Gastroesophageal sphincter (tissue), 4 donors: ENCODE results near the gene EPB41L4A. TPM values are rescaled to one million over a fixed set of nuclear protein-coding genes. Genes with fewer than 3 reads are reported as not detected.

Experiments used
- ATAC-seq: fragments of 150-250 bp; one replicate; pipeline ENCODE4 v1.9.1; 2016; ENCODE audit warnings: mild to moderate bottlenecking, moderate library complexity
- H3K27ac ChIP-seq, 4 donors: fragments of 200-600 bp; sonication (generic) in 3 of 4; 1 replicate in 3 of 4; 2 replicates in 1 of 4; pipeline ENCODE4 v1.5.1; 2016 to 2019
- H3K27me3 ChIP-seq: fragments of 200-600 bp; sonication (generic); one replicate; pipeline ENCODE4 v1.5.1; 2019
- H3K36me3 ChIP-seq, 2 donors: fragments of 200-600 bp; sonication (generic); one replicate each; pipeline ENCODE4 v1.5.1; 2019; ENCODE audit warnings: control low read depth in 1 of 2
- H3K4me1 ChIP-seq, 3 donors: fragments of 200-600 bp; sonication (generic); 1 replicate in 2 of 3; 2 replicates in 1 of 3; pipeline ENCODE4 v1.5.1; 2016 to 2019; ENCODE audit warnings: control low read depth in 2 of 3
- H3K4me3 ChIP-seq, 2 donors: fragments of 200-600 bp; sonication (generic); one replicate each; pipeline ENCODE4 v1.5.1; 2019; ENCODE audit warnings: mild to moderate bottlenecking in 1 of 2, moderate library complexity in 1 of 2
- H3K9me3 ChIP-seq, 3 donors: fragments of 200-600 bp; sonication (generic); one replicate each; pipeline ENCODE4 v1.5.1; 2017 to 2019; ENCODE audit warnings: control low read depth in 2 of 3
- CTCF ChIP-seq, 4 experiments: fragments of 200-600 bp in 2 of 4; fragments of 450-650 bp in 2 of 4; sonication (generic) in 1 of 4; IDR thresholded peaks; one replicate each; pipeline ENCODE4 v1.5.1; 2017 to 2019; ENCODE audit warnings: antibody characterized with exemption in 4 of 4, mild to moderate bottlenecking in 2 of 4, moderate library complexity in 2 of 4
- EP300 ChIP-seq: sonication (generic); formaldehyde crosslinking; IDR thresholded peaks from one replicate; pipeline ENCODE4 v1.6.1; 2017; ENCODE audit warnings: antibody characterized with exemption, mild to moderate bottlenecking
- POLR2A ChIP-seq, 2 donors: fragments of 450-650 bp; IDR thresholded peaks; one replicate each; pipeline ENCODE4 v1.6.1; 2017; ENCODE audit warnings: antibody characterized with exemption in 2 of 2, mild to moderate bottlenecking in 2 of 2, moderate library complexity in 1 of 2
- POLR2AphosphoS5 ChIP-seq: sonication (generic); formaldehyde crosslinking; IDR thresholded peaks from one replicate; pipeline ENCODE4 v1.6.1; 2017; ENCODE audit warnings: antibody characterized with exemption
- WGBS, 2 donors: methylation state at CpG; one replicate each; pipeline ENCODE4 v1.1.5; 2018; ENCODE audit warnings: low coverage in 1 of 2; 5-methylcytosine and 5-hydroxymethylcytosine counted together
- total RNA-seq, 4 donors: library from RNA; depleted of rRNA; stranded (reverse); fragments of >200 nt; gene quantifications; one replicate each; pipeline ENCODE4 v1.1.0, GENCODE V29; 2016

Gene EPB41L4A
- total RNA-seq, 4 donors from 2014 or later, result 4.3 to 28.7 (median 12.6) TPM

GRCh38 chr5:112245656-112246055 lies 173.4 kb downstream of the EPB41L4A start:
- TF ChIP-seq CTCF (IDR thresholded peaks at IDR 0.05) (no peak), POLR2AphosphoS5 (no peak), EP300 (no peak), POLR2A (IDR thresholded peaks at IDR 0.05) (no peak)
- Histone ChIP-seq H3K4me1 (peaks cover 4 to 9% (median 6%) of the 10 kb centered on the region in 3 donors), H3K27ac (no peak overlapping the region), H3K36me3 (no peaks in the 10 kb centered on the region), H3K9me3 (no peaks in the 10 kb centered on the region), H3K27me3 (no peaks in the 10 kb centered on the region), H3K4me3 (no peak overlapping the region)
- 58 to 74% methylated on average over 4 to 5 of the region's 5 CpGs for WGBS, 2 donors
- no peak for ATAC-seq

- Histone ChIP-seq H3K27ac (no peak overlapping the region), H3K4me1 (no peaks in the 10 kb centered on the region), H3K27me3 (no peaks in the 10 kb centered on the region), H3K4me3 (no peak overlapping the region), H3K36me3 (no peaks in the 10 kb centered on the region), H3K9me3 (no peaks in the 10 kb centered on the region)
- TF ChIP-seq CTCF (IDR thresholded peaks at IDR 0.05) (no peak), POLR2A (IDR thresholded peaks at IDR 0.05) (no peak), EP300 (no peak), POLR2AphosphoS5 (no peak)
- WGBS, 2 donors, result 43 to 49% methylated on average over 3 of the region's 3 CpGs
- no peak for ATAC-seq
These were observed 179.1 kb downstream of the EPB41L4A start for GRCh38 chr5:112239996-112240395.

- H3K27ac ChIP-seq, result no peak overlapping the region
- ATAC-seq, result no peak
- H3K9me3 ChIP-seq, result no peaks in the 10 kb centered on the region
- H3K36me3 ChIP-seq, result peaks cover 0 to 10% of the 10 kb centered on the region in 2 donors
- no peaks in the 10 kb centered on the region for H3K27me3 ChIP-seq
- TF ChIP-seq EP300, result no peak
- no peak for TF ChIP-seq CTCF (IDR thresholded peaks at IDR 0.05)
- no peak for TF ChIP-seq POLR2AphosphoS5
- TF ChIP-seq POLR2A (IDR thresholded peaks at IDR 0.05), result no peak
- H3K4me3 ChIP-seq, result no peak overlapping the region
- no peaks in the 10 kb centered on the region for H3K4me1 ChIP-seq
These were observed 180.6 kb downstream of the EPB41L4A start for GRCh38 chr5:112238473-112238872.

GRCh38 chr5:112237456-112237855 lies 181.6 kb downstream of the EPB41L4A start:
- H3K27ac ChIP-seq, result no peak overlapping the region
- peaks cover 0 to 11% of the 10 kb centered on the region in 2 donors for H3K36me3 ChIP-seq
- 92 to 100% methylated on average over 2 of the region's 2 CpGs for WGBS, 2 donors
- TF ChIP-seq POLR2A (IDR thresholded peaks at IDR 0.05) (no peak), POLR2AphosphoS5 (no peak)
- H3K4me1 ChIP-seq, result no peaks in the 10 kb centered on the region
- no peaks in the 10 kb centered on the region for H3K27me3 ChIP-seq
- H3K9me3 ChIP-seq, result no peaks in the 10 kb centered on the region
- H3K4me3 ChIP-seq, result no peak overlapping the region
- ATAC-seq, result no peak

GRCh38 chr5:112234000-112234399 lies 185.1 kb downstream of the EPB41L4A start:
- peaks cover 0 to 3% (median 0%) of the 10 kb centered on the region in 3 donors for H3K4me1 ChIP-seq
- no peak for TF ChIP-seq CTCF (IDR thresholded peaks at IDR 0.05)
- no peaks in the 10 kb centered on the region for H3K9me3 ChIP-seq
- no peaks in the 10 kb centered on the region for H3K27me3 ChIP-seq
- peaks cover 0 to 11% of the 10 kb centered on the region in 2 donors for H3K36me3 ChIP-seq
- WGBS, 2 donors, result no CpG with 5 or more reads among the region's 1 CpG
- H3K27ac ChIP-seq, result no peak overlapping the region
- no peak for ATAC-seq
- H3K4me3 ChIP-seq, result no peak overlapping the region
